Fibroblast of lung (primary cell): ENCODE measurements around the gene PCSK6. TPM values are rescaled to one million over a fixed set of nuclear protein-coding genes. Genes with fewer than 3 reads are reported as not detected.

Experiments
- DNase-seq, 2 donors: peaks; one replicate each; pipeline versions ENCODE4 v3.0.0 to v3.0.0-alpha.2; 2010; ENCODE audit warnings: low read depth in 2 of 2
- H2AFZ ChIP-seq: 2 replicates; pipeline ENCODE4 v1.5.1; 2012; ENCODE audit warnings: low read length, control low read depth, inconsistent platforms
- H3K27ac ChIP-seq: 2 replicates; pipeline ENCODE4 v1.5.1; 2011; ENCODE audit warnings: low read length, control low read depth; ENCODE audit not compliant: insufficient read depth
- H3K27me3 ChIP-seq: 2 replicates; pipeline ENCODE4 v1.5.1; 2011; ENCODE audit warnings: mild to moderate bottlenecking, low read length; ENCODE audit not compliant: control insufficient read depth, insufficient read depth
- H3K36me3 ChIP-seq: 2 replicates; pipeline ENCODE4 v1.5.1; 2011; ENCODE audit warnings: low read length; ENCODE audit not compliant: control insufficient read depth, insufficient read depth
- H3K4me1 ChIP-seq: 2 replicates; pipeline ENCODE4 v1.5.1; 2011; ENCODE audit warnings: low read length; ENCODE audit not compliant: control insufficient read depth, insufficient read depth; ENCODE audit errors: extremely low read depth
- H3K4me2 ChIP-seq: 2 replicates; pipeline ENCODE4 v1.5.1; 2011; ENCODE audit warnings: low read length, control low read depth; ENCODE audit not compliant: insufficient read depth; ENCODE audit errors: extremely low read depth
- H3K4me3 ChIP-seq, 4 experiments: fragments of 200-600 bp in 1 of 4; sonication (generic) in 1 of 4; replicated peaks in 1 of 4; 2 replicates each; pipeline ENCODE4 v1.5.1; 2011 to 2016; ENCODE audit warnings: low read length in 4 of 4, low read depth in 3 of 4, mild to moderate bottlenecking in 3 of 4, control low read depth in 2 of 4, inconsistent platforms in 1 of 4, mixed read lengths in 1 of 4; ENCODE audit not compliant: insufficient read depth in 1 of 4; ENCODE audit errors: control extremely low read depth in 1 of 4
- H3K79me2 ChIP-seq: 2 replicates; pipeline ENCODE4 v1.5.1; 2012; ENCODE audit warnings: mild to moderate bottlenecking, low read length, inconsistent platforms; ENCODE audit not compliant: control insufficient read depth, insufficient read depth
- H3K9ac ChIP-seq: 2 replicates; pipeline ENCODE4 v1.5.1; 2011; ENCODE audit warnings: mild to moderate bottlenecking, low read length, control low read depth; ENCODE audit not compliant: insufficient read depth
- H3K9me3 ChIP-seq: 2 replicates; pipeline ENCODE4 v1.5.1; 2012; ENCODE audit warnings: low read depth, low read length; ENCODE audit not compliant: control insufficient read depth, insufficient read depth
- H4K20me1 ChIP-seq: 2 replicates; pipeline ENCODE4 v1.5.1; 2011; ENCODE audit warnings: low read length; ENCODE audit not compliant: control insufficient read depth, insufficient read depth; ENCODE audit errors: extremely low read depth
- EZH2 ChIP-seq: IDR thresholded peaks from 2 replicates; pipeline ENCODE4 v1.5.1; 2012; ENCODE audit warnings: low read length, control low read depth, mild to moderate bottlenecking; ENCODE audit errors: missing control alignments
- polyA plus RNA-seq, 2 donors: library from polyadenylated mRNA; depleted of rRNA in 1 of 2; stranded (reverse) in 1 of 2; unstranded in 1 of 2; fragments of >200 nt; gene quantifications; 2 replicates each; pipeline ENCODE4 v1.2.1, GENCODE V29; 2011 to 2012; ENCODE audit warnings: missing spikeins in 1 of 2
- total RNA-seq: library from RNA; depleted of rRNA; stranded (reverse); fragments of >200 nt; gene quantifications from 2 replicates; pipeline ENCODE4 v1.2.1, GENCODE V29; 2014
- TF ChIP-seq, protein P1 (sequence below), 2 donors: IDR thresholded peaks in 1 of 2; conservative IDR thresholded peaks in 1 of 2; 1 replicate in 1 of 2; 2 replicates in 1 of 2; pipeline ENCODE4 v1.5.1; 2011 to 2012; ENCODE audit warnings: low read length in 2 of 2, control low read depth in 1 of 2, inconsistent platforms in 1 of 2, low read depth in 1 of 2, mild to moderate bottlenecking in 1 of 2

Gene PCSK6
- total and polyA plus RNA-seq, 2 donors (not counting 1 experiment from before 2014, with no cell fraction given), result 0.02 to 0.83 TPM

DNA sequence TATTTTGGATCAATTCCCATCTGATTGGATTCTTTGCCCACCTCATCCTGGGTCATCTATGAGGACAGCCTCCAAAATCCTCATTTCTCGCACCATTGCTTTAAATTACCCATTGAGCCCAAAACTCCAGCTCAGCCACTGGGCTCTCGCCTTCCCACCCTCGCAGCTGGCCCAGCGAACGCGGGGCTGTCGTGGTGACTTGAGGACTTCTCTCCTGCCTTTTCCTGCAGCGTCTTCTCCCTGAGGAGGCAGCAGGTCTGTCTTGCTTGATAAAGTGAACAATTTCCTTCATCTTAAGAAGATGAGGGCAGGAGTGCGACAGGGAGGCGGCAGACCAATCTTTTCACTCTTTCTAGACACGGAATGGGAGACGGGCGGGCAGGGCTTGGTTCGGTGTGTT is 161.5 kb downstream of the PCSK6 start:
- H3K9ac ChIP-seq, result no peak overlapping the region
- H3K4me2 ChIP-seq, result no peak overlapping the region
- no peaks in the 10 kb centered on the region for H3K9me3 ChIP-seq
- DNase-seq, result no peak
- H3K27me3 ChIP-seq, result peaks cover 11% of the 10 kb centered on the region
- TF ChIP-seq EZH2, result no peak
- TF ChIP-seq, protein P1, sequence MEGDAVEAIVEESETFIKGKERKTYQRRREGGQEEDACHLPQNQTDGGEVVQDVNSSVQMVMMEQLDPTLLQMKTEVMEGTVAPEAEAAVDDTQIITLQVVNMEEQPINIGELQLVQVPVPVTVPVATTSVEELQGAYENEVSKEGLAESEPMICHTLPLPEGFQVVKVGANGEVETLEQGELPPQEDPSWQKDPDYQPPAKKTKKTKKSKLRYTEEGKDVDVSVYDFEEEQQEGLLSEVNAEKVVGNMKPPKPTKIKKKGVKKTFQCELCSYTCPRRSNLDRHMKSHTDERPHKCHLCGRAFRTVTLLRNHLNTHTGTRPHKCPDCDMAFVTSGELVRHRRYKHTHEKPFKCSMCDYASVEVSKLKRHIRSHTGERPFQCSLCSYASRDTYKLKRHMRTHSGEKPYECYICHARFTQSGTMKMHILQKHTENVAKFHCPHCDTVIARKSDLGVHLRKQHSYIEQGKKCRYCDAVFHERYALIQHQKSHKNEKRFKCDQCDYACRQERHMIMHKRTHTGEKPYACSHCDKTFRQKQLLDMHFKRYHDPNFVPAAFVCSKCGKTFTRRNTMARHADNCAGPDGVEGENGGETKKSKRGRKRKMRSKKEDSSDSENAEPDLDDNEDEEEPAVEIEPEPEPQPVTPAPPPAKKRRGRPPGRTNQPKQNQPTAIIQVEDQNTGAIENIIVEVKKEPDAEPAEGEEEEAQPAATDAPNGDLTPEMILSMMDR (conservative IDR thresholded peaks at IDR 0.05 in 1 of 2, IDR thresholded peaks at IDR 0.05 in 1 of 2; ENCODE audit: low read depth in 1 of 2, low read length in 2 of 2), result no peak
- H3K36me3 ChIP-seq, result no peaks in the 10 kb centered on the region
- H3K4me1 ChIP-seq, result no peaks in the 10 kb centered on the region
- no peak overlapping the region for H3K27ac ChIP-seq
- H4K20me1 ChIP-seq, result no peaks in the 10 kb centered on the region
- H3K4me3 ChIP-seq, result no peak overlapping the region
- no peaks in the 10 kb centered on the region for H3K79me2 ChIP-seq
- no peak overlapping the region for H2AFZ ChIP-seq

DNA sequence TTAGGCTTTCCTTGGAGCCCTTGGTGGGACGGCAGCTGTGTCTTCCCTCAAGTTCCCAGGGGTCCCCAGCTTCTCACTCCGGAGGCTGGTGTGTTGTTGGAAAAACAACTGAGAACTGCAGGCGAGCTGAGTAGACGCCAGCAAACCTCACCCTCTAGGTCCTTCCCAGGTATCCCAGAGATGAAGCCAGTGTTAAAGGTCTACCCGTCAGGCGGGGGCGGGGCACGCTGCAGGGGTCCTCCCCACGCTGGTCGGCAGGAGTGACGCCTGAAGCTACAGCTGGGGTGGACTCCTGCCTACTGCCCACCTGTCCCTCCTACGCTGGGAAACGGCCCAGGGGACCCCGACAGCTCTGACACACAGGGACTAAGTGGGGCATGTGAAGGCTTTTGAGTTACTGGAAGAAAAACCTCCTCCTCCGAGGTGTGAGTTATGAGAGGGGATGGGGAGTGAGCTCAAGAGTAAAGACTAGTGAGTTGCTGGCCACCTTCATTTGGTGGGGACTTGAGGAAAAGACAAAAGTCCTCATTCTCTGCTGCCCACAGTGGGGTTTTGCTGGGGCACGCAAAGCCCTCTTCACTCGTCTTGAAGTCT is 162.3 kb downstream of the PCSK6 start:
- Histone ChIP-seq H3K27me3 (peaks cover 11% of the 10 kb centered on the region), H4K20me1 (no peaks in the 10 kb centered on the region), H3K27ac (no peak overlapping the region), H3K79me2 (no peaks in the 10 kb centered on the region), H3K9me3 (no peaks in the 10 kb centered on the region), H2AFZ (no peak overlapping the region), H3K9ac (no peak overlapping the region), H3K4me2 (no peak overlapping the region), H3K4me1 (no peaks in the 10 kb centered on the region), H3K36me3 (no peaks in the 10 kb centered on the region), H3K4me3 (no peak overlapping the region)
- TF ChIP-seq, protein P1 (conservative IDR thresholded peaks at IDR 0.05 in 1 of 2, IDR thresholded peaks at IDR 0.05 in 1 of 2; ENCODE audit: low read depth in 1 of 2, low read length in 2 of 2), result no peak
- TF ChIP-seq EZH2, result no peak
- DNase-seq, result no peak

DNA sequence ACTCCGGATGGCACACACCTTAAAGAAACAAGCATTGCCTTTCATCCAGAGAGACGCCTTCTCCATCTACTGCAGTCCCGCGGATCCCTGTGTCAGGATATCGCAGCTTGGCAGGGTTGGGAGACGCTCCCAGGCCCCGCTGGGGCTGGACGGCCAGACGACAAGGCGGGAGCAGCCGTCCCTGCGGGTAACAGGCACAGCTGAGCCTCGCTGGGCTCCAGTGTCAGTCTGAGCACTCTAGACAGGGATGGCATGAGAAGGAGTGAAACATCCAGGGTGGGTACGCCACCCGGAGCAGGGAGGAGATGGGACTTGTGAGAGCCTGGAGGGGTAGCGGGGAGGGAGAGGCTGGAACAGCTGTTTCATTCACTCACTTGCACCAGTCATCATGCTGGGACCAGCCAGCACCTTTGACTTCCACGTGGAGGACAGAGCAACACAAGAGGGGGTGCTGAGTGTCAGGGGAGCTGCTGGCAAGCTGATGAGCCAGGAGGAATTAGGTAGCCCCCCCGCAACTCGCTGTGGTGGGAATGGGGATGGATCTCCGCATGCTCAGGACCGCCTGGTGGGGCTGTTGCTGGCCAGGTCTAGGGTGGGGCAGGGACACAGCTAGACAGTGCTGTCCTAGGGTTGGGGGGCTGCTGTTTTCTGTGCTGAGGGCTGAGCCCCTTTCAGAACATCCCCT is 162.9 kb downstream of the PCSK6 start:
- no peaks in the 10 kb centered on the region for H4K20me1 ChIP-seq
- H3K9me3 ChIP-seq, result no peaks in the 10 kb centered on the region
- no peak overlapping the region for H3K4me3 ChIP-seq
- H3K27ac ChIP-seq, result no peak overlapping the region
- H3K27me3 ChIP-seq, result peaks cover 11% of the 10 kb centered on the region
- no peak for DNase-seq
- H3K4me1 ChIP-seq, result no peaks in the 10 kb centered on the region
- H3K4me2 ChIP-seq, result no peak overlapping the region
- no peak overlapping the region for H3K9ac ChIP-seq
- no peak for TF ChIP-seq EZH2
- TF ChIP-seq, protein P1 (conservative IDR thresholded peaks at IDR 0.05 in 1 of 2, IDR thresholded peaks at IDR 0.05 in 1 of 2; ENCODE audit: low read depth in 1 of 2, low read length in 2 of 2), result no peak
- no peaks in the 10 kb centered on the region for H3K36me3 ChIP-seq
- no peaks in the 10 kb centered on the region for H3K79me2 ChIP-seq
- no peak overlapping the region for H2AFZ ChIP-seq
